Fibroblast of skin of right biceps (primary cell): Measurements from ENCODE around the gene INSM1.
A peak's percentile ranks its signal among the peaks of the same experiment; 100 is the strongest.

Experiments used
- DNase-seq: peaks from one replicate; pipeline ENCODE4 v3.0.0-alpha.2; 2013

INSM1 gene

GRCh38 chr20:20395903-20396568 is 28.1 kb downstream of the INSM1 start:
- DNase-seq, result no peak

GRCh38 chr20:20396794-20397193 is 28.9 kb downstream of the INSM1 start:
- DNase-seq, result no peak

GRCh38 chr20:20398123-20398522 is 30.2 kb downstream of the INSM1 start:
- DNase-seq, result no peak

GRCh38 chr20:20399531-20400500 is 31.9 kb downstream of the INSM1 start:
- no peak for DNase-seq

- DNase-seq, result no peak
These were observed 34.1 kb downstream of the INSM1 start for GRCh38 chr20:20401991-20402390.

- DNase-seq, result no peak
These were observed 36.7 kb downstream of the INSM1 start for GRCh38 chr20:20404633-20405032.

- no peak for DNase-seq
These were observed 37.7 kb downstream of the INSM1 start for GRCh38 chr20:20405623-20406022.

GRCh38 chr20:20406306-20406705 is 38.4 kb downstream of the INSM1 start:
- DNase-seq, result no peak

- peak; percentile 10 for DNase-seq
These were observed 40.2 kb downstream of the INSM1 start for GRCh38 chr20:20407891-20408805.

- no peak for DNase-seq
These were observed 41.4 kb downstream of the INSM1 start for GRCh38 chr20:20409331-20409730.

- DNase-seq, result no peak
These were observed 42.8 kb downstream of the INSM1 start for GRCh38 chr20:20410678-20411077.

- DNase-seq, result no peak
These were observed 43.5 kb downstream of the INSM1 start for GRCh38 chr20:20411402-20411801.

GRCh38 chr20:20411836-20412235 is 43.9 kb downstream of the INSM1 start:
- DNase-seq, result no peak

GRCh38 chr20:20412750-20413149 is 44.8 kb downstream of the INSM1 start:
- peak; percentile 26 for DNase-seq

- no peak for DNase-seq
These were observed 45.9 kb downstream of the INSM1 start for GRCh38 chr20:20413810-20414281.

- DNase-seq, result no peak
These were observed 46.8 kb downstream of the INSM1 start for GRCh38 chr20:20414640-20415220.

GRCh38 chr20:20415321-20415720 is 47.4 kb downstream of the INSM1 start:
- no peak for DNase-seq

GRCh38 chr20:20417876-20418676 is 50.2 kb downstream of the INSM1 start:
- DNase-seq, result no peak
